H1 (cell line): ENCODE results near the gene TUBA4B. TPM values are rescaled to one million over a fixed set of nuclear protein-coding genes. Genes with fewer than 3 reads are reported as not detected.

Experiments
- CTCF ChIA-PET: fragments of 300-600 bp; sonication (Branson Sonifier 250); formaldehyde crosslinking; loops from one replicate; lab custom pipeline; 2021; ENCODE audit not compliant: partially characterized antibody; lab: Charles Lee
- POLR2A ChIA-PET: fragments of 300-600 bp; sonication (Branson Sonifier 250); formaldehyde crosslinking; loops from one replicate; lab custom pipeline; 2021; ENCODE audit warnings: inconsistent platforms; ENCODE audit not compliant: partially characterized antibody; lab: Charles Lee
- DNase-seq, 2 experiments: peaks; one replicate each; pipeline versions ENCODE4 v3.0.0 to v3.0.0-alpha.2; 2010 to 2022; ENCODE audit warnings: low spot score in 2 of 2, low read depth in 1 of 2, mixed read lengths in 1 of 2
- FAIRE-seq: peaks from 2 replicates; lab custom pipeline; 2011; peaks lifted over from hg19 to GRCh38; lab: Jason Lieb, UNC
- H2AFZ ChIP-seq: 2 replicates; pipeline ENCODE4 v1.8.1; 2012; ENCODE audit warnings: low read length, inconsistent platforms
- H2AK5ac ChIP-seq: 2 replicates; pipeline ENCODE4 v1.6.1; 2013; ENCODE audit warnings: low read depth, low read length
- H2BK120ac ChIP-seq: replicated peaks from 2 replicates; pipeline ENCODE3; 2013; ENCODE audit warnings: low read depth, low read length, inconsistent platforms
- H2BK12ac ChIP-seq: 2 replicates; pipeline ENCODE4 v1.6.1; 2013; ENCODE audit warnings: low read depth, low read length
- H2BK15ac ChIP-seq: 2 replicates; pipeline ENCODE4 v1.6.1; 2013; ENCODE audit warnings: low read length
- H2BK20ac ChIP-seq: 2 replicates; pipeline ENCODE4 v1.6.1; 2013; ENCODE audit warnings: low read length
- H2BK5ac ChIP-seq: 2 replicates; pipeline ENCODE4 v1.6.1; 2013; ENCODE audit warnings: low read depth, low read length
- H3K14ac ChIP-seq: 2 replicates; pipeline ENCODE4 v1.6.1; 2013; ENCODE audit warnings: inconsistent platforms; ENCODE audit not compliant: insufficient read length
- H3K18ac ChIP-seq: 2 replicates; pipeline ENCODE4 v1.6.1; 2013; ENCODE audit warnings: low read length; ENCODE audit errors: extremely low read depth
- H3K23ac ChIP-seq: 2 replicates; pipeline ENCODE4 v1.6.1; 2013; ENCODE audit warnings: inconsistent platforms; ENCODE audit not compliant: insufficient read length
- H3K23me2 ChIP-seq: 2 replicates; pipeline ENCODE4 v1.6.1; 2013; ENCODE audit warnings: low read depth, low read length
- H3K27ac ChIP-seq: 2 replicates; pipeline ENCODE4 v1.6.1; 2011; ENCODE audit warnings: low read depth, low read length, inconsistent platforms
- H3K27me3 ChIP-seq, 4 experiments: replicated peaks in 1 of 4; 1 replicate in 1 of 4; 2 replicates in 3 of 4; pipeline versions ENCODE4 v1.6.1 to v1.8.1; 2011 to 2013; ENCODE audit warnings: low read length in 3 of 4, mild to moderate bottlenecking in 3 of 4, inconsistent platforms in 2 of 4, mixed read lengths in 2 of 4, moderate library complexity in 1 of 4; ENCODE audit not compliant: control insufficient read depth in 3 of 4, insufficient read depth in 3 of 4; ENCODE audit errors: extremely low read depth in 1 of 4
- H3K36me3 ChIP-seq, 4 experiments: 2 replicates each; pipeline versions ENCODE4 v1.6.1 to v1.8.1; 2011 to 2013; ENCODE audit warnings: mild to moderate bottlenecking in 4 of 4, low read length in 3 of 4, moderate library complexity in 2 of 4, control low read depth in 1 of 4, inconsistent platforms in 1 of 4; ENCODE audit not compliant: insufficient read depth in 4 of 4, control insufficient read depth in 2 of 4
- H3K4ac ChIP-seq: replicated peaks from 2 replicates; pipeline ENCODE3; 2013; ENCODE audit warnings: low read length, low read depth, mixed read lengths, inconsistent platforms; ENCODE audit not compliant: insufficient read length
- H3K4me1 ChIP-seq, 4 experiments: replicated peaks in 1 of 4; 1 replicate in 1 of 4; 2 replicates in 3 of 4; pipeline versions ENCODE4 v1.6.1 to v1.8.1; 2011 to 2013; ENCODE audit warnings: low read length in 3 of 4, inconsistent platforms in 2 of 4, mixed read lengths in 1 of 4; ENCODE audit not compliant: insufficient read depth in 4 of 4, control insufficient read depth in 3 of 4
- H3K4me2 ChIP-seq, 2 experiments: 2 replicates each; pipeline versions ENCODE4 v1.6.1 to v1.8.1; 2011 to 2013; ENCODE audit warnings: low read depth in 2 of 2, low read length in 2 of 2, control low read depth in 1 of 2, inconsistent platforms in 1 of 2, mild to moderate bottlenecking in 1 of 2; ENCODE audit not compliant: insufficient read depth in 1 of 2
- H3K4me3 ChIP-seq, 4 experiments: fragments of 200-600, 300-600 bp in 1 of 4; sonication (generic), shearing (Covaris generic), sonication (Bioruptor Twin) in 1 of 4; 2 replicates each; pipeline versions ENCODE4 v1.5.1 to v1.8.1; 2011 to 2016; ENCODE audit warnings: low read length in 4 of 4, low read depth in 3 of 4, control low read depth in 2 of 4, inconsistent platforms in 2 of 4, mild to moderate bottlenecking in 2 of 4, mixed read lengths in 1 of 4, moderate library complexity in 1 of 4; ENCODE audit not compliant: insufficient read depth in 2 of 4; ENCODE audit errors: extremely low read depth in 1 of 4
- H3K56ac ChIP-seq: replicated peaks from 2 replicates; pipeline ENCODE3; 2013; ENCODE audit warnings: low read depth, mild to moderate bottlenecking, mixed read lengths, low read length, inconsistent platforms; ENCODE audit not compliant: insufficient read length
- H3K79me1 ChIP-seq: 2 replicates; pipeline ENCODE4 v1.6.1; 2013; ENCODE audit warnings: low read depth, low read length, control low read depth
- H3K79me2 ChIP-seq, 2 experiments: 2 replicates each; pipeline versions ENCODE4 v1.6.1 to v1.8.1; 2012 to 2013; ENCODE audit warnings: low read length in 2 of 2, mild to moderate bottlenecking in 2 of 2, inconsistent platforms in 1 of 2; ENCODE audit not compliant: insufficient read depth in 2 of 2, control insufficient read depth in 1 of 2
- H3K9ac ChIP-seq, 4 experiments: replicated peaks in 1 of 4; 1 replicate in 1 of 4; 2 replicates in 3 of 4; pipeline versions ENCODE4 v1.6.1 to v1.8.1; 2011 to 2013; ENCODE audit warnings: low read depth in 3 of 4, low read length in 3 of 4, control low read depth in 2 of 4, mild to moderate bottlenecking in 2 of 4, moderate library complexity in 2 of 4, inconsistent platforms in 1 of 4; ENCODE audit errors: extremely low read depth in 1 of 4
- H3K9me3 ChIP-seq, 2 experiments: 2 replicates each; pipeline versions ENCODE4 v1.6.1 to v1.8.1; 2012 to 2013; ENCODE audit warnings: mild to moderate bottlenecking in 2 of 2, moderate library complexity in 2 of 2, control low read depth in 1 of 2, inconsistent platforms in 1 of 2, low read depth in 1 of 2, low read length in 1 of 2, mixed read lengths in 1 of 2; ENCODE audit not compliant: insufficient read depth in 2 of 2
- H4K20me1 ChIP-seq, 2 experiments: replicated peaks in 1 of 2; 2 replicates each; pipeline versions ENCODE3 to v1.8.1; 2011 to 2013; ENCODE audit warnings: inconsistent platforms in 2 of 2, low read length in 2 of 2, mild to moderate bottlenecking in 1 of 2; ENCODE audit not compliant: insufficient read depth in 2 of 2, control insufficient read depth in 1 of 2
- H4K5ac ChIP-seq: 2 replicates; pipeline ENCODE4 v1.6.1; 2013; ENCODE audit warnings: low read length, low read depth, mixed read lengths, inconsistent platforms; ENCODE audit not compliant: insufficient read length
- H4K8ac ChIP-seq: 2 replicates; pipeline ENCODE4 v1.8.0; 2013; ENCODE audit warnings: mild to moderate bottlenecking, moderate library complexity, low read length, inconsistent platforms; ENCODE audit not compliant: insufficient read depth; ENCODE audit errors: extremely low read depth
- H4K91ac ChIP-seq: replicated peaks from 2 replicates; pipeline ENCODE3; 2013; ENCODE audit warnings: low read length, mixed read lengths, inconsistent platforms; ENCODE audit not compliant: insufficient read length
- CEBPB ChIP-seq: IDR thresholded peaks from 2 replicates; pipeline ENCODE4 v1.6.1; 2012; ENCODE audit warnings: low read depth, low read length
- CHD1 ChIP-seq: IDR thresholded peaks from 2 replicates; pipeline ENCODE4 v1.6.1; 2012; ENCODE audit warnings: low read depth, low read length, improper control_type of control experiment
- CTCF ChIP-seq, 3 experiments: IDR thresholded peaks; 1 replicate in 2 of 3; 2 replicates in 1 of 3; pipeline versions ENCODE4 v1.5.1 to v1.6.1; 2011; ENCODE audit warnings: low read length in 3 of 3, mild to moderate bottlenecking in 3 of 3, inconsistent platforms in 2 of 3, low read depth in 1 of 3, moderate library complexity in 1 of 3; ENCODE audit not compliant: insufficient read depth in 1 of 3; ENCODE audit errors: control extremely low read depth in 1 of 3
- EP300 ChIP-seq, 2 experiments: IDR thresholded peaks; 1 replicate in 1 of 2; 2 replicates in 1 of 2; pipeline ENCODE4 v1.6.1; 2011 to 2012; ENCODE audit warnings: low read depth in 2 of 2, low read length in 2 of 2, mild to moderate bottlenecking in 2 of 2, borderline replicate concordance in 1 of 2, inconsistent platforms in 1 of 2, moderate library complexity in 1 of 2
- EZH2 ChIP-seq: fragments of 200-600 bp; sonication (generic); IDR thresholded peaks from 2 replicates; pipeline ENCODE4 v1.7.1; 2012; ENCODE audit warnings: low read depth, mild to moderate bottlenecking, moderate library complexity, low read length, inconsistent platforms; ENCODE audit not compliant: severe bottlenecking
- NRF1 ChIP-seq: IDR thresholded peaks from 2 replicates; pipeline ENCODE4 v1.6.1; 2011; ENCODE audit warnings: mild to moderate bottlenecking, low read depth, low read length, improper control_type of control experiment
- SRF ChIP-seq: IDR thresholded peaks from 2 replicates; pipeline ENCODE4 v1.6.1; 2011; ENCODE audit warnings: mild to moderate bottlenecking, low read depth, low read length, moderate library complexity
- WGBS, 2 experiments: shearing (Covaris generic) in 1 of 2; methylation state at CpG; one replicate each; pipeline versions ENCODE4 v1.1.6 to v1.1.7; 2013 to 2015; ENCODE audit warnings: low lambda C conversion rate in 2 of 2, mixed read lengths in 2 of 2, inconsistent platforms in 1 of 2, low coverage in 1 of 2, missing lambda C conversion rate in 1 of 2; ENCODE audit not compliant: insufficient replicate concordance in 2 of 2, insufficient coverage in 1 of 2, insufficient read length in 1 of 2; ENCODE audit errors: extremely low coverage in 1 of 2, missing lambda C conversion rate in 1 of 2; 5-methylcytosine and 5-hydroxymethylcytosine counted together
- polyA plus RNA-seq, 7 experiments: library from polyadenylated mRNA; depleted of rRNA in 3 of 7; stranded (reverse) in 5 of 7; unstranded in 2 of 7; fragments of >200 nt in 5 of 7; fragments of 200-250 nt in 2 of 7; gene quantifications; 1 replicate in 5 of 7; 2 replicates in 1 of 7; 4 replicates in 1 of 7; pipeline versions ENCODE4 v1.2.1 to v1.2.3, GENCODE V29; 2011 to 2013; ENCODE audit warnings: missing spikeins in 2 of 7, mixed read lengths in 2 of 7
- total RNA-seq: library from RNA; stranded (reverse); fragmentation: NEBNext Ultra II Directional; extraction: Animal tissue kit (Norgen Biotek cat#: 25700); gene quantifications from 2 replicates; pipeline ENCODE4 v1.2.1, GENCODE V29; 2021

The TUBA4B gene
- total and polyA plus RNA-seq, 2 of the 8 experiments (the other 6 are each of a cell fraction or from before 2014, with no cell fraction given), result 0.08 to 0.24 TPM

- H3K79me1 ChIP-seq, result no peaks in the 10 kb centered on the region; the same call in 1 of the 2 replicates
- no peak for DNase-seq
- no peak overlapping the region for H3K18ac ChIP-seq
- H3K9me3 ChIP-seq, result no peaks in the 10 kb centered on the region
- H2BK20ac ChIP-seq, result no peak overlapping the region
- CTCF ChIA-PET, result interaction anchor here (1.0 to 13.4 kb wide), 7 partner anchors 10 to 145 kb away, joined by 4 to 118 read pairs (median 44); partner anchors contain the start of genes DNAJB2 and TUBA4B
- H4K8ac ChIP-seq, result no peak overlapping the region
- H3K4ac ChIP-seq, result no peak overlapping the region
- TF ChIP-seq CTCF (IDR thresholded peaks at IDR 0.05; ENCODE audit: control extremely low read depth in 1 of 3, insufficient read depth in 1 of 3, low read depth in 1 of 3, low read length in 3 of 3), result no peak
- no peak for TF ChIP-seq CHD1
- no peak for TF ChIP-seq EP300 (IDR thresholded peaks at IDR 0.05; ENCODE audit: borderline replicate concordance in 1 of 2, low read depth in 2 of 2, low read length in 2 of 2)
- TF ChIP-seq EZH2, result no peak
- TF ChIP-seq CEBPB, result no peak
- no peak for TF ChIP-seq NRF1
- no peak for TF ChIP-seq SRF
- TF ChIP-seq, all 59 proteins: peak for 0
- no peak overlapping the region for H3K56ac ChIP-seq
- no peaks in the 10 kb centered on the region for H4K20me1 ChIP-seq
- H3K23ac ChIP-seq, result no peak overlapping the region
- H3K4me2 ChIP-seq, result no peak overlapping the region
- no peak overlapping the region for H2BK120ac ChIP-seq
- FAIRE-seq, result no peak
- no peak overlapping the region for H3K27ac ChIP-seq
- H2AK5ac ChIP-seq, result no peak overlapping the region
- WGBS, 2 experiments, result 78% methylated on average over 11 of the region's 11 CpGs; no CpG with 5 or more reads in 1 of the 2 experiments
- no peaks in the 10 kb centered on the region for H3K79me2 ChIP-seq
- H4K5ac ChIP-seq, result no peak overlapping the region
- H2AFZ ChIP-seq, result no peak overlapping the region
- no peak overlapping the region for H3K9ac ChIP-seq
- H3K14ac ChIP-seq, result no peak overlapping the region
- no peak overlapping the region for H4K91ac ChIP-seq
- H3K36me3 ChIP-seq, result no peaks in the 10 kb centered on the region
- H3K27me3 ChIP-seq, result peaks cover 0 to 16% (median 9%) of the 10 kb centered on the region in 4 experiments; a peak in 3 of 7 replicates
- no peak overlapping the region for H2BK12ac ChIP-seq
- no peak overlapping the region for H2BK5ac ChIP-seq
- H3K4me1 ChIP-seq, result peaks cover 0 to 4% (median 3%) of the 10 kb centered on the region in 4 experiments; a peak in 4 of 7 replicates
- H3K4me3 ChIP-seq, result no peak overlapping the region
- H3K23me2 ChIP-seq, result no peaks in the 10 kb centered on the region
- POLR2A ChIA-PET, result interaction anchor here (1.4 to 1.5 kb wide), 2 partner anchors 11 to 196 kb away, joined by 3 to 5 read pairs; partner anchors contain the start of gene GMPPA
- H2BK15ac ChIP-seq, result no peak overlapping the region
These were observed 49.4 kb downstream of the TUBA4B start for GRCh38 chr2:219302412-219302968.
